HL-60 (cell line): ENCODE measurements around the gene MALRD1.

Source experiments
- DNase-seq, 2 experiments: peaks; one replicate each; pipeline ENCODE4 v3.0.0-alpha.2; 2010 to 2020; ENCODE audit warnings: low read depth in 1 of 2, low spot score in 1 of 2
- H3K27ac ChIP-seq: fragments of 250-450 bp; sonication (Bioruptor Pico); replicated peaks from 2 replicates; pipeline ENCODE4 v1.5.1; 2020; ENCODE audit warnings: mild to moderate bottlenecking, moderate library complexity
- H3K27me3 ChIP-seq: fragments of 250-450 bp; sonication (Bioruptor Pico); 2 replicates; pipeline ENCODE4 v1.5.1; 2021; ENCODE audit warnings: mild to moderate bottlenecking, moderate library complexity; ENCODE audit not compliant: insufficient read depth, poor library complexity, severe bottlenecking
- H3K4me3 ChIP-seq: replicated peaks from 2 replicates; pipeline ENCODE4 v1.5.1; 2011; ENCODE audit warnings: mild to moderate bottlenecking, control low read depth, low read length; ENCODE audit not compliant: insufficient read depth
- GABPA ChIP-seq: IDR thresholded peaks from 2 replicates; pipeline ENCODE4 v1.6.1; 2012; ENCODE audit warnings: low read depth
- POLR2AphosphoS5 ChIP-seq: IDR thresholded peaks from 2 replicates; pipeline ENCODE4 v1.6.1; 2012; ENCODE audit warnings: low read depth
- SPI1 ChIP-seq: IDR thresholded peaks from 2 replicates; pipeline ENCODE4 v1.6.1; 2012; ENCODE audit warnings: low read depth, mild to moderate bottlenecking, borderline replicate concordance
- TF ChIP-seq, protein P1 (sequence below): IDR thresholded peaks from one replicate; pipeline ENCODE4 v1.5.1; 2011; ENCODE audit warnings: low read length, control low read depth, inconsistent platforms; ENCODE audit not compliant: insufficient read depth
- TF ChIP-seq, protein P2 (sequence below): IDR thresholded peaks from 2 replicates; pipeline ENCODE4 v1.6.1; 2012; ENCODE audit warnings: low read depth; ENCODE audit not compliant: insufficient replicate concordance

MALRD1 gene

GRCh38 chr10:19652750-19653149 is 604.1 kb downstream of the MALRD1 start:
- no peak for DNase-seq
- Histone ChIP-seq H3K4me3 (no peak overlapping the region), H3K27ac (no peak overlapping the region), H3K27me3 (no peaks in the 10 kb centered on the region)
- TF ChIP-seq, protein P1, sequence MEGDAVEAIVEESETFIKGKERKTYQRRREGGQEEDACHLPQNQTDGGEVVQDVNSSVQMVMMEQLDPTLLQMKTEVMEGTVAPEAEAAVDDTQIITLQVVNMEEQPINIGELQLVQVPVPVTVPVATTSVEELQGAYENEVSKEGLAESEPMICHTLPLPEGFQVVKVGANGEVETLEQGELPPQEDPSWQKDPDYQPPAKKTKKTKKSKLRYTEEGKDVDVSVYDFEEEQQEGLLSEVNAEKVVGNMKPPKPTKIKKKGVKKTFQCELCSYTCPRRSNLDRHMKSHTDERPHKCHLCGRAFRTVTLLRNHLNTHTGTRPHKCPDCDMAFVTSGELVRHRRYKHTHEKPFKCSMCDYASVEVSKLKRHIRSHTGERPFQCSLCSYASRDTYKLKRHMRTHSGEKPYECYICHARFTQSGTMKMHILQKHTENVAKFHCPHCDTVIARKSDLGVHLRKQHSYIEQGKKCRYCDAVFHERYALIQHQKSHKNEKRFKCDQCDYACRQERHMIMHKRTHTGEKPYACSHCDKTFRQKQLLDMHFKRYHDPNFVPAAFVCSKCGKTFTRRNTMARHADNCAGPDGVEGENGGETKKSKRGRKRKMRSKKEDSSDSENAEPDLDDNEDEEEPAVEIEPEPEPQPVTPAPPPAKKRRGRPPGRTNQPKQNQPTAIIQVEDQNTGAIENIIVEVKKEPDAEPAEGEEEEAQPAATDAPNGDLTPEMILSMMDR: no peak
- TF ChIP-seq SPI1 (no peak), GABPA (no peak), POLR2AphosphoS5 (no peak)
- TF ChIP-seq, protein P2, sequence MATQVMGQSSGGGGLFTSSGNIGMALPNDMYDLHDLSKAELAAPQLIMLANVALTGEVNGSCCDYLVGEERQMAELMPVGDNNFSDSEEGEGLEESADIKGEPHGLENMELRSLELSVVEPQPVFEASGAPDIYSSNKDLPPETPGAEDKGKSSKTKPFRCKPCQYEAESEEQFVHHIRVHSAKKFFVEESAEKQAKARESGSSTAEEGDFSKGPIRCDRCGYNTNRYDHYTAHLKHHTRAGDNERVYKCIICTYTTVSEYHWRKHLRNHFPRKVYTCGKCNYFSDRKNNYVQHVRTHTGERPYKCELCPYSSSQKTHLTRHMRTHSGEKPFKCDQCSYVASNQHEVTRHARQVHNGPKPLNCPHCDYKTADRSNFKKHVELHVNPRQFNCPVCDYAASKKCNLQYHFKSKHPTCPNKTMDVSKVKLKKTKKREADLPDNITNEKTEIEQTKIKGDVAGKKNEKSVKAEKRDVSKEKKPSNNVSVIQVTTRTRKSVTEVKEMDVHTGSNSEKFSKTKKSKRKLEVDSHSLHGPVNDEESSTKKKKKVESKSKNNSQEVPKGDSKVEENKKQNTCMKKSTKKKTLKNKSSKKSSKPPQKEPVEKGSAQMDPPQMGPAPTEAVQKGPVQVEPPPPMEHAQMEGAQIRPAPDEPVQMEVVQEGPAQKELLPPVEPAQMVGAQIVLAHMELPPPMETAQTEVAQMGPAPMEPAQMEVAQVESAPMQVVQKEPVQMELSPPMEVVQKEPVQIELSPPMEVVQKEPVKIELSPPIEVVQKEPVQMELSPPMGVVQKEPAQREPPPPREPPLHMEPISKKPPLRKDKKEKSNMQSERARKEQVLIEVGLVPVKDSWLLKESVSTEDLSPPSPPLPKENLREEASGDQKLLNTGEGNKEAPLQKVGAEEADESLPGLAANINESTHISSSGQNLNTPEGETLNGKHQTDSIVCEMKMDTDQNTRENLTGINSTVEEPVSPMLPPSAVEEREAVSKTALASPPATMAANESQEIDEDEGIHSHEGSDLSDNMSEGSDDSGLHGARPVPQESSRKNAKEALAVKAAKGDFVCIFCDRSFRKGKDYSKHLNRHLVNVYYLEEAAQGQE: no peak

- DNase-seq: no peak
- H3K4me3 ChIP-seq: no peak overlapping the region
- no peaks in the 10 kb centered on the region for H3K27me3 ChIP-seq
- H3K27ac ChIP-seq: no peak overlapping the region
- TF ChIP-seq, protein P2: no peak
These were observed 605.3 kb downstream of the MALRD1 start for GRCh38 chr10:19653931-19654330.

DNA sequence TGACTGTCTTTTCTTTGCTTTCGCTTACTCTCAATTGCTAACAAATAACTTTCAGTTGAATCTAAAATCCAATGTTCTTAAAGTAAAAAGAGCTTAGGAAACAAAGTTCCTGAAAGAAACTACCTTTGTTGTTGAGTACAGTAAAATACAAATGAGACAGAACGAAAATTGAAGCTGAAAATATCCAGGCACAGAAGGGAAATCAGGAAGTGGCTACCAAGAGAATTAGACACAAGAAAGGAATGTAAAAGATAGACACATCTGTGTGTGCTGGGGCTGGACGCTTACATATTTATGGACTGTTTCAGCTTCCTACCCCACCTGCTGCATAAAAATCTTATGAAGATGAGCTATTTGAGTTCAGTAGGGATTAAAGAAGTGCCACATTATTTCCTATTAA is 606.0 kb downstream of the MALRD1 start:
- H3K27ac ChIP-seq: no peak overlapping the region
- no peak for DNase-seq
- TF ChIP-seq, protein P1: no peak
- TF ChIP-seq POLR2AphosphoS5 (no peak), SPI1 (no peak), GABPA (no peak)
- no peaks in the 10 kb centered on the region for H3K27me3 ChIP-seq
- no peak overlapping the region for H3K4me3 ChIP-seq

GRCh38 chr10:19656420-19657042 is 607.9 kb downstream of the MALRD1 start:
- TF ChIP-seq GABPA (no peak), POLR2AphosphoS5 (no peak), SPI1 (no peak)
- TF ChIP-seq, protein P2: no peak
- TF ChIP-seq, protein P1: no peak
- no peak overlapping the region for H3K27ac ChIP-seq
- no peak for DNase-seq
- H3K4me3 ChIP-seq: no peak overlapping the region
- H3K27me3 ChIP-seq: no peaks in the 10 kb centered on the region
